K562 (cell line): ENCODE measurements around the gene GALNT13.

Source experiments
- FOS ChIP-seq: IDR thresholded peaks from 3 replicates; pipeline ENCODE4 v1.6.1; 2011; ENCODE audit not compliant: insufficient read length; ENCODE audit errors: extremely low read depth
- FOXA1 ChIP-seq: fragments of 450-650 bp; IDR thresholded peaks from 2 replicates; pipeline ENCODE4 v1.6.1; 2016; ENCODE audit warnings: mild to moderate bottlenecking, borderline replicate concordance
- ZNF41 ChIP-seq: fragments of 250-450 bp; sonication (Bioruptor Pico); conservative IDR thresholded peaks from 2 replicates; pipeline ENCODE4 v1.4.0; 2020; ENCODE audit warnings: mild to moderate bottlenecking
- TF ChIP-seq, protein P1 (sequence below): sonication (generic); formaldehyde crosslinking; IDR thresholded peaks from 2 replicates; pipeline ENCODE4 v1.9.0; 2022; ENCODE audit warnings: mild to moderate bottlenecking, missing genetic modification reagents

DNA sequence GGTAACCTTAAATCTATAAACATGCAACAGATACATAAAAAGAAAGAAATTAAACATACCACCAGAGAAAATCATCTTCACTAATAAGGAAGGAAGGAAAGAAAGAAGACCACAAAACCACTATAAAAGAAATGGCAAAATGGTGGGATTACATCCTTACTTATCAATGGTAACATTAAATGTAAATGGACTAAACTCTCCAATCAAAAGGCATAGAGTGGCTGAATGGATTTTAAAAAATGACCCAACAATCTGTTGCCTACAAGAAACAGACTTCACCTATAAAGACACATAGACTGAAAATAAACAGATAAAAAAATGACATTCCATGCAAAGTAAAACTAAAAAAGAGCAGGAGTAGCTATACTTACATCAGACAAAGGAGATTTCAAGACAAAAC lies 195.4 kb downstream of the GALNT13 start:
- TF ChIP-seq FOXA1 = no peak
- TF ChIP-seq, protein P1, sequence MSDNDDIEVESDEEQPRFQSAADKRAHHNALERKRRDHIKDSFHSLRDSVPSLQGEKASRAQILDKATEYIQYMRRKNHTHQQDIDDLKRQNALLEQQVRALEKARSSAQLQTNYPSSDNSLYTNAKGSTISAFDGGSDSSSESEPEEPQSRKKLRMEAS = no peak
- no peak for TF ChIP-seq ZNF41
- no peak for TF ChIP-seq FOS
